GM23338 (cell line): ENCODE results near the gene MRPS15. TPM values are rescaled to one million over a fixed set of nuclear protein-coding genes. Genes with fewer than 3 reads are reported as not detected.

Experiments used
- ATAC-seq: fragments of 200-7000 bp; cut with Tn5 transposase; 3 replicates; pipeline ENCODE4 v1.9.1; 2020
- DNase-seq: peaks from one replicate; pipeline ENCODE4 v3.0.0-alpha.2; 2015; ENCODE audit warnings: low spot score
- H2AFZ ChIP-seq: fragments of 200-600 bp; sonication (generic); 2 replicates; pipeline ENCODE4 v1.8.0; 2016; ENCODE audit warnings: antibody characterized with exemption, mild to moderate bottlenecking, moderate library complexity
- H3F3A ChIP-seq: fragments of 200-600 bp; sonication (generic); replicated peaks from 2 replicates; pipeline ENCODE4 v1.8.0; 2017; ENCODE audit warnings: antibody characterized with exemption, mixed run types, low read depth
- H3K27ac ChIP-seq: fragments of 200-600 bp; sonication (generic); 2 replicates; pipeline ENCODE4 v1.6.1; 2016; ENCODE audit warnings: low read depth
- H3K27me3 ChIP-seq: fragments of 200-600 bp; sonication (generic); 2 replicates; pipeline ENCODE4 v1.8.0; 2016; ENCODE audit warnings: mild to moderate bottlenecking, mixed run types, moderate library complexity; ENCODE audit not compliant: insufficient read depth
- H3K36me3 ChIP-seq: fragments of 200-600 bp; sonication (generic); 2 replicates; pipeline ENCODE4 v1.8.0; 2016; ENCODE audit warnings: mild to moderate bottlenecking; ENCODE audit not compliant: insufficient read depth
- H3K4me1 ChIP-seq: fragments of 200-600 bp; sonication (generic); 2 replicates; pipeline ENCODE4 v1.8.0; 2016; ENCODE audit warnings: mild to moderate bottlenecking, moderate library complexity; ENCODE audit not compliant: insufficient read depth
- H3K4me2 ChIP-seq: fragments of 200-600 bp; sonication (generic); 2 replicates; pipeline ENCODE4 v1.7.1; 2017; ENCODE audit warnings: mixed run types
- H3K4me3 ChIP-seq: fragments of 200-600 bp; sonication (generic); 2 replicates; pipeline ENCODE4 v1.6.1; 2016; ENCODE audit warnings: mixed run types
- H3K79me2 ChIP-seq: fragments of 200-600 bp; sonication (generic); replicated peaks from 2 replicates; pipeline ENCODE4 v1.8.0; 2017; ENCODE audit warnings: mild to moderate bottlenecking; ENCODE audit not compliant: insufficient read depth
- H3K9me2 ChIP-seq: fragments of 200-600 bp; sonication (generic); 2 replicates; pipeline ENCODE4 v1.8.0; 2017; ENCODE audit not compliant: insufficient read depth
- H4K20me1 ChIP-seq: fragments of 200-600 bp; sonication (generic); replicated peaks from 2 replicates; pipeline ENCODE4 v1.8.0; 2017; ENCODE audit warnings: mild to moderate bottlenecking; ENCODE audit not compliant: insufficient read depth
- H3K27ac Mint-ChIP-seq: 2 replicates; pipeline ENCODE4 v1.8.0; 2020; ENCODE audit warnings: inconsistent platforms, mild to moderate bottlenecking, moderate library complexity, mixed read lengths
- H3K27me3 Mint-ChIP-seq: 3 replicates; pipeline ENCODE4 v1.8.0; 2022; ENCODE audit warnings: low read depth, mild to moderate bottlenecking, moderate library complexity, mixed read lengths, inconsistent platforms; ENCODE audit not compliant: insufficient read depth, poor library complexity
- H3K36me3 Mint-ChIP-seq: 3 replicates; pipeline ENCODE4 v1.8.0; 2021; ENCODE audit warnings: low read depth, mild to moderate bottlenecking, inconsistent platforms, moderate library complexity, mixed read lengths
- H3K4me1 Mint-ChIP-seq: 3 replicates; pipeline ENCODE4 v1.8.0; 2020; ENCODE audit warnings: mild to moderate bottlenecking, inconsistent platforms, mixed read lengths
- H3K4me3 Mint-ChIP-seq: 3 replicates; pipeline ENCODE4 v1.8.0; 2021; ENCODE audit warnings: moderate library complexity, mild to moderate bottlenecking, inconsistent platforms, mixed read lengths
- H3K9me3 Mint-ChIP-seq: 3 replicates; pipeline ENCODE4 v1.8.0; 2020; ENCODE audit warnings: moderate library complexity, mild to moderate bottlenecking, inconsistent platforms, mixed read lengths
- CREB1 ChIP-seq: fragments of 250-450 bp; sonication (Bioruptor Pico); IDR thresholded peaks from 2 replicates; pipeline ENCODE4 v1.5.0; 2020; ENCODE audit warnings: low read depth, mild to moderate bottlenecking, moderate library complexity
- POLR2AphosphoS5 ChIP-seq: IDR thresholded peaks from 2 replicates; pipeline ENCODE4 v1.6.1; 2016; ENCODE audit warnings: antibody characterized with exemption, low read depth
- polyA plus RNA-seq: library from polyadenylated mRNA; unstranded; fragments of >200 nt; fragmentation: Nextera tagmentation; extraction: Ambion mirVana; gene quantifications from 2 replicates; pipeline ENCODE4 v1.2.1, GENCODE V29; 2016
- total RNA-seq: library from RNA; depleted of rRNA; stranded (reverse); fragments of >200 nt; shearing (Covaris generic); gene quantifications from 2 replicates; pipeline ENCODE4 v1.2.3, GENCODE V29; 2014
- TF ChIP-seq, protein P1 (sequence below): fragments of 250-450 bp; sonication (Bioruptor Pico); IDR thresholded peaks from 2 replicates; pipeline ENCODE4 v1.5.0; 2020; ENCODE audit warnings: mild to moderate bottlenecking, moderate library complexity
- TF ChIP-seq, protein P2 (sequence below), 2 experiments: fragments of 200-600 bp in 1 of 2; sonication (generic) in 1 of 2; conservative IDR thresholded peaks; 2 replicates each; pipeline versions ENCODE4 v1.5.1 to v1.6.1; 2016 to 2017; ENCODE audit warnings: antibody characterized with exemption in 2 of 2, low read depth in 2 of 2, mild to moderate bottlenecking in 2 of 2, moderate library complexity in 1 of 2

The MRPS15 gene
- total and polyA plus RNA-seq, 2 experiments from 2014 or later, result 105 to 311 TPM

DNA sequence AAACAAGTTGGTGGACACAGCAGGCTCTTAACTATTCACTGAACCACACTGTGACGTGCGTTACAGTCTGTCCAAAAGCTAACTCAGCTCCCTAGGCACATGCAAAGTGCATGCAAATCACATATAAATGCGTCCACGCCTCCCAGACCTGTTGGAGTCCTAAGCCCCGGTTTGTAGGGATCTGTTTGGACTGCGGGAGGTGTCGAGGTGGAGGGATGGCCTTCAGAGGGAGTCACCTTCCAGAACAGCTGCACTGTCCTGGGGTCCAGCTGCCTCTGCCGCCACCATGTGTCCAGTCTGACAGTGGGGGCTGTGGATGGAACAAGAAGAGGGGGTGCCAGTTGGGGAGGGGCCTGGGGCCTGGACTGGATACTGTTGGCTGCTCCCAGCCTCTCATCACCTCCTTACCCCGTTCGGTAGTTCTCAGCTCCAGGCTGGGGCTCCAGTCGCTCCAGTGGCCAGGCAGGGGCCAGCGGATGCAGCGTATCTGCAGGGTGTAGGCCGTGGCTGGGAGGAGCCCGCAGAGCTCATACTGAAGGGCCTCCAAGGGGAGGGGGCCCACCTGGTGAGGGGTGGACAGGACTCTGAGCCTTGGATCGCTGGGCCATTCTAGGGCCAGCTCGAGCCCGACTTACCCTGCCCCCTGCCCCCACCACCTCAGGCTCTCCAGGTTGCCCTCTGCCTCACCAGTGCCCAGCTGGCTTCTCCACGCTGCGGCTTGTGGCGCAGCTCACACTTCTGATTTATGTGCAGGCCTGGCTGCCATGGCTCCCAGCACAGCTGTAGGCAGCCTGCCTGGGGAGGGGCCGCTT lies 7.9 kb upstream of the MRPS15 start:
- Histone ChIP-seq H3F3A (no peaks in the 10 kb centered on the region), H3K27me3 (peaks cover 26% of the 10 kb centered on the region), H3K4me2 (no peak overlapping the region), H3K9me2 (no peaks in the 10 kb centered on the region), H3K4me3 (no peak overlapping the region), H3K36me3 (no peaks in the 10 kb centered on the region), H3K27ac (no peak overlapping the region), H3K4me1 (no peaks in the 10 kb centered on the region), H4K20me1 (no peaks in the 10 kb centered on the region), H3K79me2 (no peaks in the 10 kb centered on the region), H2AFZ (no peak overlapping the region)
- ATAC-seq (peak; percentile 45), DNase-seq (peak; percentile 29)
- Mint-ChIP-seq H3K27ac (no peak overlapping the region), H3K4me3 (no peak overlapping the region), H3K9me3 (no peaks in the 10 kb centered on the region), H3K27me3 (peaks cover 12% of the 10 kb centered on the region), H3K36me3 (no peaks in the 10 kb centered on the region), H3K4me1 (peaks cover 5% of the 10 kb centered on the region; the same call in 2 of the 3 replicates)
- TF ChIP-seq CREB1 (CRISPR knock-in tag) (no peak), POLR2AphosphoS5 (no peak)
- TF ChIP-seq, protein P1, sequence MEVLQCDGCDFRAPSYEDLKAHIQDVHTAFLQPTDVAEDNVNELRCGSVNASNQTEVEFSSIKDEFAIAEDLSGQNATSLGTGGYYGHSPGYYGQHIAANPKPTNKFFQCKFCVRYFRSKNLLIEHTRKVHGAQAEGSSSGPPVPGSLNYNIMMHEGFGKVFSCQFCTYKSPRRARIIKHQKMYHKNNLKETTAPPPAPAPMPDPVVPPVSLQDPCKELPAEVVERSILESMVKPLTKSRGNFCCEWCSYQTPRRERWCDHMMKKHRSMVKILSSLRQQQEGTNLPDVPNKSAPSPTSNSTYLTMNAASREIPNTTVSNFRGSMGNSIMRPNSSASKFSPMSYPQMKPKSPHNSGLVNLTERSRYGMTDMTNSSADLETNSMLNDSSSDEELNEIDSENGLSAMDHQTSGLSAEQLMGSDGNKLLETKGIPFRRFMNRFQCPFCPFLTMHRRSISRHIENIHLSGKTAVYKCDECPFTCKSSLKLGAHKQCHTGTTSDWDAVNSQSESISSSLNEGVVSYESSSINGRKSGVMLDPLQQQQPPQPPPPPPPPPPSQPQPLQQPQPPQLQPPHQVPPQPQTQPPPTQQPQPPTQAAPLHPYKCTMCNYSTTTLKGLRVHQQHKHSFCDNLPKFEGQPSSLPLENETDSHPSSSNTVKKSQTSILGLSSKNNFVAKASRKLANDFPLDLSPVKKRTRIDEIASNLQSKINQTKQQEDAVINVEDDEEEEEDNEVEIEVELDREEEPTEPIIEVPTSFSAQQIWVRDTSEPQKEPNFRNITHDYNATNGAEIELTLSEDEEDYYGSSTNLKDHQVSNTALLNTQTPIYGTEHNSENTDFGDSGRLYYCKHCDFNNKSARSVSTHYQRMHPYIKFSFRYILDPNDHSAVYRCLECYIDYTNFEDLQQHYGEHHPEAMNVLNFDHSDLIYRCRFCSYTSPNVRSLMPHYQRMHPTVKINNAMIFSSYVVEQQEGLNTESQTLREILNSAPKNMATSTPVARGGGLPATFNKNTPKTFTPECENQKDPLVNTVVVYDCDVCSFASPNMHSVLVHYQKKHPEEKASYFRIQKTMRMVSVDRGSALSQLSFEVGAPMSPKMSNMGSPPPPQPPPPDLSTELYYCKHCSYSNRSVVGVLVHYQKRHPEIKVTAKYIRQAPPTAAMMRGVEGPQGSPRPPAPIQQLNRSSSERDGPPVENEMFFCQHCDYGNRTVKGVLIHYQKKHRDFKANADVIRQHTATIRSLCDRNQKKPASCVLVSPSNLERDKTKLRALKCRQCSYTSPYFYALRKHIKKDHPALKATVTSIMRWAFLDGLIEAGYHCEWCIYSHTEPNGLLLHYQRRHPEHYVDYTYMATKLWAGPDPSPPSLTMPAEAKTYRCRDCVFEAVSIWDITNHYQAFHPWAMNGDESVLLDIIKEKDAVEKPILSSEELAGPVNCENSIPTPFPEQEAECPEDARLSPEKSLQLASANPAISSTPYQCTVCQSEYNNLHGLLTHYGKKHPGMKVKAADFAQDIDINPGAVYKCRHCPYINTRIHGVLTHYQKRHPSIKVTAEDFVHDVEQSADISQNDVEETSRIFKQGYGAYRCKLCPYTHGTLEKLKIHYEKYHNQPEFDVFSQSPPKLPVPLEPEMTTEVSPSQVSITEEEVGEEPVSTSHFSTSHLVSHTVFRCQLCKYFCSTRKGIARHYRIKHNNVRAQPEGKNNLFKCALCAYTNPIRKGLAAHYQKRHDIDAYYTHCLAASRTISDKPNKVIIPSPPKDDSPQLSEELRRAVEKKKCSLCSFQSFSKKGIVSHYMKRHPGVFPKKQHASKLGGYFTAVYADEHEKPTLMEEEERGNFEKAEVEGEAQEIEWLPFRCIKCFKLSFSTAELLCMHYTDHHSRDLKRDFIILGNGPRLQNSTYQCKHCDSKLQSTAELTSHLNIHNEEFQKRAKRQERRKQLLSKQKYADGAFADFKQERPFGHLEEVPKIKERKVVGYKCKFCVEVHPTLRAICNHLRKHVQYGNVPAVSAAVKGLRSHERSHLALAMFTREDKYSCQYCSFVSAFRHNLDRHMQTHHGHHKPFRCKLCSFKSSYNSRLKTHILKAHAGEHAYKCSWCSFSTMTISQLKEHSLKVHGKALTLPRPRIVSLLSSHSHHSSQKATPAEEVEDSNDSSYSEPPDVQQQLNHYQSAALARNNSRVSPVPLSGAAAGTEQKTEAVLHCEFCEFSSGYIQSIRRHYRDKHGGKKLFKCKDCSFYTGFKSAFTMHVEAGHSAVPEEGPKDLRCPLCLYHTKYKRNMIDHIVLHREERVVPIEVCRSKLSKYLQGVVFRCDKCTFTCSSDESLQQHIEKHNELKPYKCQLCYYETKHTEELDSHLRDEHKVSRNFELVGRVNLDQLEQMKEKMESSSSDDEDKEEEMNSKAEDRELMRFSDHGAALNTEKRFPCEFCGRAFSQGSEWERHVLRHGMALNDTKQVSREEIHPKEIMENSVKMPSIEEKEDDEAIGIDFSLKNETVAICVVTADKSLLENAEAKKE (CRISPR knock-in tag), result no peak
- TF ChIP-seq, protein P2, sequence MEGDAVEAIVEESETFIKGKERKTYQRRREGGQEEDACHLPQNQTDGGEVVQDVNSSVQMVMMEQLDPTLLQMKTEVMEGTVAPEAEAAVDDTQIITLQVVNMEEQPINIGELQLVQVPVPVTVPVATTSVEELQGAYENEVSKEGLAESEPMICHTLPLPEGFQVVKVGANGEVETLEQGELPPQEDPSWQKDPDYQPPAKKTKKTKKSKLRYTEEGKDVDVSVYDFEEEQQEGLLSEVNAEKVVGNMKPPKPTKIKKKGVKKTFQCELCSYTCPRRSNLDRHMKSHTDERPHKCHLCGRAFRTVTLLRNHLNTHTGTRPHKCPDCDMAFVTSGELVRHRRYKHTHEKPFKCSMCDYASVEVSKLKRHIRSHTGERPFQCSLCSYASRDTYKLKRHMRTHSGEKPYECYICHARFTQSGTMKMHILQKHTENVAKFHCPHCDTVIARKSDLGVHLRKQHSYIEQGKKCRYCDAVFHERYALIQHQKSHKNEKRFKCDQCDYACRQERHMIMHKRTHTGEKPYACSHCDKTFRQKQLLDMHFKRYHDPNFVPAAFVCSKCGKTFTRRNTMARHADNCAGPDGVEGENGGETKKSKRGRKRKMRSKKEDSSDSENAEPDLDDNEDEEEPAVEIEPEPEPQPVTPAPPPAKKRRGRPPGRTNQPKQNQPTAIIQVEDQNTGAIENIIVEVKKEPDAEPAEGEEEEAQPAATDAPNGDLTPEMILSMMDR (conservative IDR thresholded peaks at IDR 0.05; ENCODE audit: low read depth in 2 of 2), result peak in 1 of 2 experiments; percentile 31; a peak in 1 of 4 replicates
